T-helper 2 cell treated with Interferon-gamma antibody and Interleukin-4, amounts not matched to agents 100 ng/mL and 5 ng/mL, for 36 hours (primary cell): Measurements from ENCODE around the gene PLCL2. TPM values are rescaled to one million over a fixed set of nuclear protein-coding genes. Genes with fewer than 3 reads are reported as not detected.

Source experiments
- intact Hi-C: fragments of 100-400 bp; cut with micrococcal nuclease; formaldehyde crosslinking; loops from one replicate; pipeline ENCODE4 v1.15.1; 2023
- total RNA-seq: library from RNA; stranded (reverse); gene quantifications from 2 replicates; pipeline ENCODE4 v1.2.3, GENCODE V29; 2022

PLCL2 gene
- total RNA-seq, 1 donor from 2014 or later, result 40.4 TPM

GRCh38 chr3:17038900-17039553, 154.3 kb downstream of the PLCL2 start:
- intact Hi-C loops, result no loop called here

- intact Hi-C loops, result no loop called here
Measured at GRCh38 chr3:17039594-17039993, 154.8 kb downstream of the PLCL2 start.

- intact Hi-C loops, result no loop called here
Measured at GRCh38 chr3:17040322-17040989, 155.7 kb downstream of the PLCL2 start.

GRCh38 chr3:17040990-17041377, 156.2 kb downstream of the PLCL2 start:
- intact Hi-C loops, result no loop called here

- intact Hi-C loops, result loop anchor here (5.0 kb wide), 1 partner anchor 107 kb away; no protein-coding TSS in a partner anchor
Measured at GRCh38 chr3:17044855-17045254, 160.1 kb downstream of the PLCL2 start.

- intact Hi-C loops, result loop anchor here (5.0 kb wide), 1 partner anchor 107 kb away; no protein-coding TSS in a partner anchor
Measured at GRCh38 chr3:17045705-17046104, 160.9 kb downstream of the PLCL2 start.

GRCh38 chr3:17046623-17047022, 161.9 kb downstream of the PLCL2 start:
- intact Hi-C loops, result loop anchor here (5.0 kb wide), 1 partner anchor 106 kb away; no protein-coding TSS in a partner anchor

GRCh38 chr3:17047162-17047561, 162.4 kb downstream of the PLCL2 start:
- intact Hi-C loops, result loop anchor here (5.0 kb wide), 1 partner anchor 105 kb away; no protein-coding TSS in a partner anchor

GRCh38 chr3:17047894-17048293, 163.1 kb downstream of the PLCL2 start:
- intact Hi-C loops, result loop anchor here (5.0 kb wide), 1 partner anchor 104 kb away; no protein-coding TSS in a partner anchor

- intact Hi-C loops, result no loop called here
Measured at GRCh38 chr3:17050071-17050470, 165.3 kb downstream of the PLCL2 start.

GRCh38 chr3:17050506-17050905, 165.8 kb downstream of the PLCL2 start:
- intact Hi-C loops, result no loop called here

GRCh38 chr3:17052363-17052762, 167.6 kb downstream of the PLCL2 start:
- intact Hi-C loops, result no loop called here

GRCh38 chr3:17054301-17054981, 169.7 kb downstream of the PLCL2 start:
- intact Hi-C loops, result no loop called here

GRCh38 chr3:17054982-17055343, 170.2 kb downstream of the PLCL2 start:
- intact Hi-C loops, result no loop called here

- intact Hi-C loops, result no loop called here
Measured at GRCh38 chr3:17055374-17056276, 170.9 kb downstream of the PLCL2 start.

- intact Hi-C loops, result no loop called here
Measured at GRCh38 chr3:17057321-17057720, 172.6 kb downstream of the PLCL2 start.

GRCh38 chr3:17059989-17060550, 175.3 kb downstream of the PLCL2 start:
- intact Hi-C loops, result no loop called here

GRCh38 chr3:17061005-17061404, 176.2 kb downstream of the PLCL2 start:
- intact Hi-C loops, result no loop called here

GRCh38 chr3:17062736-17063135, 178.0 kb downstream of the PLCL2 start:
- intact Hi-C loops, result no loop called here

- intact Hi-C loops, result no loop called here
Measured at GRCh38 chr3:17063596-17063995, 178.8 kb downstream of the PLCL2 start.

GRCh38 chr3:17065315-17065714, 180.6 kb downstream of the PLCL2 start:
- intact Hi-C loops, result no loop called here
